Right renal cortex interstitium (tissue), 3 donors: ENCODE data around the gene C10orf67. TPM values are rescaled to one million over a fixed set of nuclear protein-coding genes. Genes with fewer than 3 reads are reported as not detected.

ENCODE experiments used
- DNase-seq, 3 donors: peaks; one replicate each; pipeline ENCODE4 v3.0.0-alpha.2; 2013; ENCODE audit warnings: low read depth in 3 of 3, low spot score in 2 of 3
- polyA plus RNA-seq, 3 donors: library from polyadenylated mRNA; unstranded; fragments of 120-200 nt; gene quantifications; one replicate each; pipeline ENCODE4 v1.2.1, GENCODE V29; 2013; ENCODE audit not compliant: insufficient read length in 3 of 3

Gene C10orf67
- polyA plus RNA-seq, 3 donors = 1.9 to 2.4 (median 2.3) TPM

DNA sequence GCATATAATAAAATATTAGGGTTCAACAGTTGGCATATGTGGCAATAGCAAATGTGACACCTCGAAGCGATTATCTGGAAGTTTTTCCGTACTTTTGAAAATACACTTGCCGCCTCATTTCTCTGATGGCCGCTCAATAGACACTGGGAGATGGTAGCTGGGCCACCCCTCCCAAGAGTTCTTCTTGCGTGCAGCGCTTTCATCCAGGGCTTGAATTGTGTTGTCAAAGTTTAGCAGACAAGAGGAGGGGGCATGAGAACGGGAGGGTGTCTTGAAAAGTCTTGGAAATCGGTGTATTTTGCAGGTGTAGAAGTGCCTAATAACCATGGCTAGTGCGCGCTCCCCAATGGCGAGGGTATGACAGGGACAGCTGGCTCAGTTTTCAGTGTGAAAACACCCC, 144.0 kb downstream of the C10orf67 start:
- DNase-seq = no peak

DNA sequence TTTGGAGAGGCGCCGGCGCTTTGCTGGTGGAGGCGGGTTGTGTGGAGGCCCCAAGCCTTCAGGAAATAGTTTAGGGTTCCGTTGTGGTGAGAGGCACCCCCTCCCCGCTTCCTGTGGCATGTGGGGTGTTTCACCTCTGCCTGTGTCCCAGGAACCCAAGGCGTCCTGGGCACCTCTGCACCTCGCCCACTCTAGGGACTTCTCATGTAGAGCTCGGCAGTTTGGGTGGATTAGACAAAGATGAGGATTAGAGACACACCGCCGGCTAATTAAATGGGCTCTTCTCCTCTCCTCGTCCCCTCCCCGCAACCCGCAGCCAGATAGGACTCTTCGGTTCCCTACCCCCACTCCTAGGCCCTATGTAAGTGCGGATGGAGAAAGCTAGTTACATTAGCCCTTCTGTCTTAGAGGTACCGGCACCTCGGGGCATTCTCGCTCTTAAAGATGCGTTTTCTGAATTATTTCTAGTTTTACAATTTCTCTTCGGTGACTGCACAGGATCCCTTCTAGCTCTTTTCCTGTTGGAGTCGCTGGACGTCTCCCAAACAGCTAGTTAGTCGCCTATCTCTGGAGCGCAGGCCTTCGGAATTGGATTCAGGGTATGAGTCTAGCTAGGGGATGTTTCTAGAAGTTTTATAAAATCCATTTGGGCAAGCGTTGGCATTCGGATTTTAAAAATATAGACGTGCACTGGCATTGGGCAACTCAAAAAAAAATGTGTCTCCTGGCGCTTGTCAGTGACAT, 144.7 kb downstream of the C10orf67 start:
- no peak for DNase-seq

DNA sequence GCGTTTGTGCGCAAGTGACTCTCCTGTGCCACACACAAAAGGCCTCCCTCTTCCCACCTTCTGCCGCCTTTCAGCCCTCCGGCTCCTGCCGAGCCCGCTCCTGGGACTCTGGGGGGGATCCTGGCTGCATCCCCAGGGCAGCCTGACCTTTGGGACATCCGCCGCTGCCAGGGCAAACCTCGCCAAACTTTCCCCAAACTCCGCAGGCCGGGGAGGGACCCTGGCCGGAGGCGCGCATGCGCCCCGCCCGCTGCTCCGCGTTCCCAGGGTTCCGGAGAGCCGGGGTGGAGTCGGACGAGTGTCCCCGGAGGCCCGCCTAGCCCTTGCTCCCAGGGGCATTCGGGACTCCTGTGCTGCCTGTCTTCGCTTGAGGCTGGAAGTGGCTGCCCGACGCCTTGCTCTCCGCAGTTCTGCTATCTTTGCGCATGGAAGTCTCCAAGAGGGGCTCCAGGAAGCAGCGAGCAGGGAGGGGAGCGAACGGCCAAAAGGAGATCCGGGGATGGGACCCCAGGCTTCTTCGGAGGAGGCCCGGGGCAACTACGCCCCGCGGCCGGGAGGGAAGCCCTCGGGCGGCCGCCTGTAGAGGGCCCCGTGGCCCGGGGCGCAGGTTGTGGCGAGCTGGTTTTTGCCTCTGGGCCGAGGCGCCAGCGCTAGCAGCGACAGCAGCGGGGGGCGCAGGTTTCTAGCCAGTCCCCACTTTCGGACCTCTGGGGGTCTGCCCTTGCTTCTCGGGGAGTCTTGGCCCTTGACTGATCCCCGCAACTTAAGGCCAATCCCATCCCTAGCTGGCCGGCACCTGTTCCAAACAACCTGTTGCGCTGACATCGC, 145.4 kb downstream of the C10orf67 start:
- DNase-seq = no peak

DNA sequence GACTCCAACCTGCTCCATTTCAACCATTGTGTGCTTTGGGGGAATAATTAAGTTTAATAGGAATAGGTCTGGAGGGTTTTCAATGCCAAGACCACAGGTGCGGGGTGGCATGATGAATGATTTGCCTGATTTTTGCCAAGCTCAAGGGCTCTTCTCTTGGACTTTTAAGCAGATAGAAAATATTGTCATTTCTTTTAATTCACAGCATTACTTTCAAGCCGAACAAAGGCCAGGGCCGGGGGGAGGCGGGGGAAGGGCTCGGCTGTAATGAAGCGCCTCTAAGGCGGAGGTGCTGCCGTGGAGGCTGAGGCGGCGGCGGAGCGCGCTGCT, 146.0 kb downstream of the C10orf67 start:
- DNase-seq = no peak

DNA sequence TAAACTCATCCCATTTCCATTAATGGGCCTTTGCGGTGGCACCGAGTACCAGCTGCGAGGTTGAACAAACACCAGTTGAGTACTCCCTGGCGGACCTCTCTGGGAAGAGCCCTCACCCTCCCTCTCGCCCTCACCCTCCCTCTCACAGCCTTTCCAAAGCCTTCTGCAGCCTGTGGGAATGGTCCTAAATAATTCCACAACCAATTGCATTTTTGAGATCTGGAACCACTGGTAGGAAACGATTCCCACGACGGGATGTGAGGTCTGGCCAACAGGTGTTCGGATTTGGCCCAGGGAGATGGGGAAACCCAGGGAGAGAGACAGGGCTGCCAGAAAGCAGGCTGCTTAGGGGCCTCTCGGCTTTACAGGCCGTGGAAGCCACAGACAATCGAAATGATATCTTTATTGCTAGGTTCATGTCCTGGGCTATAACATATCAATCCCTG, 147.2 kb downstream of the C10orf67 start:
- no peak for DNase-seq

DNA sequence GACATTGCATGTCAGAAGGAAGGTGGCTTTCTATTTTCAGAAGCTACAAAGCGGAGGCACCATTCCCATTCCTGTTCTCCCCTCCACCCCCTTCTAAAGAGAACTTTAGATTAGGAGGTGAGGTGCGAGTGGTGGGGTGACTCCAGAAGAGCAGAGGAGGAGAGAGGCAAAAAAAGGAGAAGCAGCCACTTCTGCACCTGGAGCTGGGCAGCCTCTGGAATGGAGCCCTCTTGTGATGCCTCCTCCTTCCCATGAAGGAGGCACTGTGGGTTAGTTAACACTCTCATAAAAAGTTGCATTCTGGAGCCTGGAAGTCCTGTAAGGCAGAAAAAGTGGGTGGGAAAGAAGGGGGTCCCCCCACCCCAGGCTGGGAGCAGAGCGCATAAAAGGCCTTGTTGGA, 147.7 kb downstream of the C10orf67 start:
- DNase-seq = no peak

- DNase-seq = no peak
These were observed 148.6 kb downstream of the C10orf67 start for GRCh38 chr10:23195846-23196600.

DNA sequence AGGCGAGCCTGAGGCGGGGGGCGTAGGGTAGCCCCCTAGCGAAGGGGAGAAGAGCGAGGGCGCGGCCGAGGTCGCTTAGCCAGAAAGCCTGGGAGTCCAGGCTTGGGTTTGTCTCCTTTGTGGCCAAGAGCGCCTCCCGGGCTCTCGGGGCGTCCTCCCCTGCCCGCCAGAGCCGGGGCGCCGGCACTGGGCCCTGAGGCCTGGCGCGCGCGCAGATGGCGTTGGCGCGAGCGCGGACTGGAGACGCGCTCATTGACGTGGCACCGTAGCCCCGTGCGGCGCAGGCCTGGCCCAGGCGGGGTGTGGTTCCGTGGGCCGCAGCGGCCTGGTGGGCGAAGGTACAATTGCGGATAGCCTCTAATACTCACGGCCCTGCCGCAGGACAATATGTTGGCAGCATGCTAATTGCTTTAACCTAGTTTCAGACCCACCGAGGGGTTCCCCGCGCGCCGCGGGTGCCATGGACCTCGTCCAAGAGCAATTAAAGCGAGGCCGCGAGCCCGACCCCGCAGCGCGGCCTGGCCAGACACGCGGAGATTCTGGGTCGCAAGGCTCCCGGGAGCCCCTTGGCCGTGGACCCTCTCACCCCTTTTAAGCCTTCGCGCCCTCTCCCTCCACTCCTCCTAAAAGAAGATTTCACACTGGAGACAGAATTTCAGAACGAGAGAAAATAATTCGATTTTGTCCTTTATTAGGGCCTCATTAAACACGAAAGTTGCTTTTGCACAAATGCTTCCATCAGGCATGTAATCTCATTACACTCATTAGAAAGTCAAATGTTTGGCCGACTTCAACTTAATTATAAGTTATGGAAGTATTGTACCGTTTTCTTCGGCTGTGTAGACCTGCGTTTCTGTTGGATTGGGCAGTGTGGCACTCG, 149.4 kb downstream of the C10orf67 start:
- no peak for DNase-seq

DNA sequence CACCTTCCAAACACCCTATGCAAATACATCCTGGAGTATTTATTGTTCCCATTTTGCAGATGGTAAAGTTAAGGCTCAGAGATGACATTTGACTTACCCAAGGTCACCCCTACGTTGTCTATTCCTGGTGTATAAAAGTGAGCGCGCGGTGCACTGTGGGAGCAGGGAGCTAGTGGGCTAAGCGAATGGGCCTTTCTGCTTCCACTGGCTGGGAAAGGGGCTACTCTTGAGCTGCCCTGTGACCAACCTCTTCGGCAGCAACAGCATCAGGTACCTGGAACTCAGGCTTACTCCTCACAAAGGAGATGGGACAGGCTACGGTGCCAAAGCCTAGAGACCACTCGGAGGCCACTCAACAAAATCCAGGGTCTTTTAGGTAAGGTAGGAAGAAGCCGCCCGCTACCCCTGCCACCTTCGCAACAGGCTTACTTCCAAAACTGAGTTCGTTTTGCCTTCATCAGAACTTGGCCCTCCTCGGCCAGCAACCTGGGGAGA, 150.1 kb downstream of the C10orf67 start:
- no peak for DNase-seq

GRCh38 chr10:23193435-23194074, 151.0 kb downstream of the C10orf67 start:
- DNase-seq = no peak

DNA sequence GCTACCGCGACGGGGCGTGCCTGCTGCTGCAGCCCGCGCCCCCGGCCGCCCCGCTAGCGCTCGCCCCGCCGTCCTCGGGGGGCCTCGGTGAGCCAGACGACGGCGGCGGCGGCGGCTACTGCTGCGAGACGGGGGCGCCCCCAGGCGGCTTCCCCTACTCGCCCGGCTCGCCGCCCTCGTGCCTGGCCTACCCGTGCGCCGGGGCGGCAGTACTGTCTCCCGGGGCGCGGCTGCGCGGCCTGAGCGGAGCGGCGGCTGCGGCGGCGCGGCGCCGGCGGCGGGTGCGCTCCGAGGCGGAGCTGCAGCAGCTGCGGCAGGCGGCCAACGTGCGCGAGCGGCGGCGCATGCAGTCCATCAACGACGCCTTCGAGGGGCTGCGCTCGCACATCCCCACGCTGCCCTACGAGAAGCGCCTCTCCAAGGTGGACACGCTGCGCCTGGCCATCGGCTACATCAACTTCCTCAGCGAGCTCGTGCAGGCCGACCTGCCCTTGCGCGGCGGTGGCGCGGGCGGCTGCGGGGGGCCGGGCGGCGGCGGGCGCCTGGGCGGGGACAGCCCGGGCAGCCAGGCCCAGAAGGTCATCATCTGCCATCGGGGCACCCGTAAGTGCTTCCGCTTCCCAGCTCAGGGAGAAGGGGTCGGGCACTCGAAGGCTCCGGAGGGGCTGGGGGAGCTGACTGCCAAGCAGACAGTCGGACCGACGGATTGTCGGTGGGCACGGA, 151.7 kb downstream of the C10orf67 start:
- DNase-seq = no peak

GRCh38 chr10:23191764-23192711, 152.6 kb downstream of the C10orf67 start, which contains the start of gene PTF1A:
PTF1A (plus strand) TSS chr10:23192312; CDS start chr10:23192531, 219 bp downstream.
- no peak for DNase-seq

GRCh38 chr10:23190872-23191763, 153.5 kb downstream of the C10orf67 start:
- no peak for DNase-seq

DNA sequence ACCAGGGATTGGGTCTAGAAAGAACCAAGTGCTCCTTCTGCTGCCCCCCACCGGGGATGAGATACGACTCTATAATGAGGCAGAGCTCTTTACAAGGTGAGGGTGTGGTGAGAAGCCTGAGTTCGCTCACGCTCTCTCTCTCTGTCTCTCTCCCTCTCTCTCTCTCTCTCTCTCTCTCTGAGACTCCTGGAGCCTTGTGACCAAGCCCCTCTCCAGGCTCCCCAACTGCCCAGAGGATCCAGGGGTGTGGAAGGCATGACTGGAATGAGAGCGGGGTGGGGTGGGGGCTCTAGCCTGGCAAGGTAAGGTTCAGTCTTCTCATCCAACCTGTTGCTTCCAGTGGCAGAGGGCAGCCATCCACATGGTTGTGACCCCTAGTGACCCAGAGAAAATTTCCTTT, 155.6 kb downstream of the C10orf67 start:
- DNase-seq = no peak

GRCh38 chr10:23187155-23187554, 157.4 kb downstream of the C10orf67 start:
- DNase-seq = no peak

DNA sequence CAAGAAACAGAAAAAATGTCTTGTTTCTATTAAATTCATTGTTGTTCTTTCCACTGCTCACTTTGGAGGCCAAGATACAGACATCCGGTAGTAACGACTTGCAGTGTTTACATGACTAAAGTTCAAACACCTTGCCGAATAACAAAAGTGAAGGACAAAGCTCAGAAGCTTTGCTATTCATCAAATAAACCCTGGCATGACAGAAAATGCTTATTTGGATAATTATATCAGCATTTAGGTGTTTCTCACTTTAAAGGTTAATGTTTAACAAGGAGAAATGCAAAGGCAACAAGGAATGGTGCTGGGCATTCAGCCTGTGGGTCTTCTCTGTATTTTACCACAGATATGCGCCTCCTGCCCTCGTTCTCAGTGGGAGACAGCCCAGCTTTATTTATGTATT, 157.9 kb downstream of the C10orf67 start:
- no peak for DNase-seq

GRCh38 chr10:23186178-23186577, 158.4 kb downstream of the C10orf67 start:
- no peak for DNase-seq
